AG09309 (cell line): Measurements from ENCODE around the gene DIS3L2.

Source experiments
- DNase-seq: peaks from one replicate; pipeline ENCODE4 v3.0.0-alpha.2; 2010; ENCODE audit warnings: low read depth
- H3K4me3 ChIP-seq: 2 replicates; pipeline ENCODE4 v1.5.1; 2011; ENCODE audit warnings: mild to moderate bottlenecking, low read depth, low read length, moderate library complexity; ENCODE audit not compliant: control insufficient read depth
- TF ChIP-seq, protein P1 (sequence below): IDR thresholded peaks from 2 replicates; pipeline ENCODE4 v1.5.1; 2011; ENCODE audit warnings: mild to moderate bottlenecking, low read depth, low read length, inconsistent platforms; ENCODE audit not compliant: insufficient read depth, control insufficient read depth; ENCODE audit errors: missing control alignments

The DIS3L2 gene

DNA sequence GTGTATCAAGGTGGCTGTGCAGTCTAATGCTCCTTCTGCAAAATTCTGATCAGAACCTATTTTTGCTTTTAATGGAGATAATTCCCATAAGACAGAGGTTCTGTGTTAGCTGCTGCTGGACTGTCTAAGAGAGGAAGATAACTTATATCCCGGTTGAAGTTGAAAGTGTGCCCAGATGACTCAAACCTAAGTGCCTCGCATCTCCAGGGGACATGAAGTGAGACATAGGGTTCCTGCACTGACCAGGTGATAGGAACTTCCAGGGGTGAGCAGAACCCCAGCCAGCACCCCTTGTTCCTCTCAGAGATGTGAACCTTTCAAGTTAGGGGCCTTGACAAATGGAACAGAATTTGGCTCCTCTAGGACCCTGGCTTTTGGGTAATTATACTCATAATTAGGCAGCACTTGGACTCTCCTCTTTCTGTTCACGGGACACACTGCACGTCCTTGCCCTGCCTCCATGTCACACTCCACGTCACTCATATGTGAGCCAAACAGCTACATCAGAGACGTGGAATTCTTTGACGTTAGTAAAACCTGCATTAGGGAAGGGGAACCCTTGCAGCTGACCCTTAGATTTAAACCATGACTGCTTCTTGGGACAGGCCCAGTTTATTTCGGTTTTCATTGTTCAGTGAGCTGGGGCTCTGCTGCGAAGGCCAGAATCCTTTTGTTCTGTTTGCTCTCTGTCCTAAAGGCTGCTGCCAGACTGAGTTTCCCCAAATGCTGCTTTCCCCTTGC is 312.6 kb downstream of the DIS3L2 start:
- TF ChIP-seq, protein P1, sequence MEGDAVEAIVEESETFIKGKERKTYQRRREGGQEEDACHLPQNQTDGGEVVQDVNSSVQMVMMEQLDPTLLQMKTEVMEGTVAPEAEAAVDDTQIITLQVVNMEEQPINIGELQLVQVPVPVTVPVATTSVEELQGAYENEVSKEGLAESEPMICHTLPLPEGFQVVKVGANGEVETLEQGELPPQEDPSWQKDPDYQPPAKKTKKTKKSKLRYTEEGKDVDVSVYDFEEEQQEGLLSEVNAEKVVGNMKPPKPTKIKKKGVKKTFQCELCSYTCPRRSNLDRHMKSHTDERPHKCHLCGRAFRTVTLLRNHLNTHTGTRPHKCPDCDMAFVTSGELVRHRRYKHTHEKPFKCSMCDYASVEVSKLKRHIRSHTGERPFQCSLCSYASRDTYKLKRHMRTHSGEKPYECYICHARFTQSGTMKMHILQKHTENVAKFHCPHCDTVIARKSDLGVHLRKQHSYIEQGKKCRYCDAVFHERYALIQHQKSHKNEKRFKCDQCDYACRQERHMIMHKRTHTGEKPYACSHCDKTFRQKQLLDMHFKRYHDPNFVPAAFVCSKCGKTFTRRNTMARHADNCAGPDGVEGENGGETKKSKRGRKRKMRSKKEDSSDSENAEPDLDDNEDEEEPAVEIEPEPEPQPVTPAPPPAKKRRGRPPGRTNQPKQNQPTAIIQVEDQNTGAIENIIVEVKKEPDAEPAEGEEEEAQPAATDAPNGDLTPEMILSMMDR, result no peak
- H3K4me3 ChIP-seq, result no peak overlapping the region
- DNase-seq, result no peak

DNA sequence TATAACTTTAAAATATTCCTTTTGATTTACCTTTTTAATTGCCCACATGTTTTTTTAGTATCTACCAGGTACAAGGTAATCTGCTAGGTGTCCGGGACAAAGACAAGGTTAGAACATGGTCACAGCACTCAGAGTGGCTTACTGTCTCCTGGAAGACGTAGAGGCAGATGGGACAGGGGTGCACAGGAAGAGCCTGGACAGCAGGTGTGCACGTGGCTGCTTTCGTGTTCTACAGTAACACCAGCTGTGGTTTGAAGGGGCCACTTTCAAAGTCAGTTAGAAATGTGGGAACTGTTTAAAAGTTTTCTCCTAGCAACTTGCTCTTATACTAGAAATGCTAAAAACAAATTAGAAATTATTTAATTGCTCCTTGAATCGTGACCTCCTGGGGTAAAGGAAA is 314.2 kb downstream of the DIS3L2 start:
- TF ChIP-seq, protein P1, result no peak
- DNase-seq, result no peak

GRCh38 chr2:232276084-232276732 is 314.7 kb downstream of the DIS3L2 start:
- TF ChIP-seq, protein P1, result no peak
- no peak for DNase-seq
- H3K4me3 ChIP-seq, result no peak overlapping the region

More for the DNA sequence above, 314.2 kb downstream of the DIS3L2 start:
- no peak overlapping the region for H3K4me3 ChIP-seq

- DNase-seq, result no peak
- TF ChIP-seq, protein P1, result no peak
- H3K4me3 ChIP-seq, result no peak overlapping the region
Measured at GRCh38 chr2:232276733-232277313, 315.3 kb downstream of the DIS3L2 start.

DNA sequence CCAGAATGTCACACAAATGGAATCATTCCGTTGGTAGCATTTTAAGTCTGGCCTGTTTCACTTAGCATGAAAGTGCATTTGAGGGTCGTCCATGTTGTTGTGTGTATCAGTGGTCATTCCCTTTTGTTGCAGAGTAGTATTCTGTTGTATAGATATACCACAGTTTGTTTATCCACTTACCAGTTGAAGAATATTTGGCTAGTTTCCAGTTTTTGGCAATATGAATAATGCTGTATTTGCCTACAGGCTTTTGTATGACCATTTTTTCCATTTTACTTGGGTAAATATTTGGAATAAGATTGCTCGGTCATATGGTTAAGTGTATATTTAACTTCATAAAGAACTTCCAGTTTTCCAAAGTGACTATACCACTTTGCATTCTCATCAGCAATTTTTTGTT is 317.0 kb downstream of the DIS3L2 start:
- TF ChIP-seq, protein P1, result no peak
- no peak overlapping the region for H3K4me3 ChIP-seq
- no peak for DNase-seq

GRCh38 chr2:232280341-232280740 is 318.8 kb downstream of the DIS3L2 start:
- H3K4me3 ChIP-seq, result no peak overlapping the region
- no peak for DNase-seq
- TF ChIP-seq, protein P1, result no peak
